HCT116 (cell line): ENCODE results near the gene SLC10A3.

ENCODE experiments used
- POLR2A ChIP-seq: IDR thresholded peaks from 2 replicates; pipeline ENCODE4 v1.7.0; 2011; ENCODE audit warnings: borderline replicate concordance; ENCODE audit not compliant: insufficient read depth, insufficient read length; ENCODE audit errors: extremely low read depth
- SRF ChIP-seq: IDR thresholded peaks from 2 replicates; pipeline ENCODE4 v1.6.1; 2012; ENCODE audit warnings: low read depth
- TCF7L2 ChIP-seq: IDR thresholded peaks from 2 replicates; pipeline ENCODE4 v1.7.0; 2011; ENCODE audit warnings: borderline replicate concordance, inconsistent platforms; ENCODE audit not compliant: insufficient read depth, insufficient read length; ENCODE audit errors: extremely low read depth
- ZNF274 ChIP-seq: fragments of 200-500 bp; sonication (Bioruptor generic); IDR thresholded peaks from 2 replicates; pipeline ENCODE4 v1.6.1; 2014; ENCODE audit warnings: mild to moderate bottlenecking, low read depth, low read length, inconsistent platforms
- TF ChIP-seq, protein P1 (sequence below): IDR thresholded peaks from 2 replicates; pipeline ENCODE4 v1.6.1; 2012; ENCODE audit warnings: low read depth
- TF ChIP-seq, protein P2 (sequence below), 3 experiments: fragments of 200-600 bp in 1 of 3; sonication (generic) in 1 of 3; IDR thresholded peaks in 2 of 3; conservative IDR thresholded peaks in 1 of 3; 2 replicates each; pipeline ENCODE4 v1.5.1; 2012 to 2017; ENCODE audit warnings: low read depth in 2 of 3, low read length in 2 of 3, antibody characterized with exemption in 1 of 3, borderline replicate concordance in 1 of 3, control low read depth in 1 of 3, mild to moderate bottlenecking in 1 of 3, mixed read lengths in 1 of 3, mixed run types in 1 of 3, moderate library complexity in 1 of 3; ENCODE audit not compliant: insufficient read depth in 1 of 3

GRCh38 chrX:154476821-154477220 is 13.6 kb downstream of the SLC10A3 start:
- TF ChIP-seq, protein P1, sequence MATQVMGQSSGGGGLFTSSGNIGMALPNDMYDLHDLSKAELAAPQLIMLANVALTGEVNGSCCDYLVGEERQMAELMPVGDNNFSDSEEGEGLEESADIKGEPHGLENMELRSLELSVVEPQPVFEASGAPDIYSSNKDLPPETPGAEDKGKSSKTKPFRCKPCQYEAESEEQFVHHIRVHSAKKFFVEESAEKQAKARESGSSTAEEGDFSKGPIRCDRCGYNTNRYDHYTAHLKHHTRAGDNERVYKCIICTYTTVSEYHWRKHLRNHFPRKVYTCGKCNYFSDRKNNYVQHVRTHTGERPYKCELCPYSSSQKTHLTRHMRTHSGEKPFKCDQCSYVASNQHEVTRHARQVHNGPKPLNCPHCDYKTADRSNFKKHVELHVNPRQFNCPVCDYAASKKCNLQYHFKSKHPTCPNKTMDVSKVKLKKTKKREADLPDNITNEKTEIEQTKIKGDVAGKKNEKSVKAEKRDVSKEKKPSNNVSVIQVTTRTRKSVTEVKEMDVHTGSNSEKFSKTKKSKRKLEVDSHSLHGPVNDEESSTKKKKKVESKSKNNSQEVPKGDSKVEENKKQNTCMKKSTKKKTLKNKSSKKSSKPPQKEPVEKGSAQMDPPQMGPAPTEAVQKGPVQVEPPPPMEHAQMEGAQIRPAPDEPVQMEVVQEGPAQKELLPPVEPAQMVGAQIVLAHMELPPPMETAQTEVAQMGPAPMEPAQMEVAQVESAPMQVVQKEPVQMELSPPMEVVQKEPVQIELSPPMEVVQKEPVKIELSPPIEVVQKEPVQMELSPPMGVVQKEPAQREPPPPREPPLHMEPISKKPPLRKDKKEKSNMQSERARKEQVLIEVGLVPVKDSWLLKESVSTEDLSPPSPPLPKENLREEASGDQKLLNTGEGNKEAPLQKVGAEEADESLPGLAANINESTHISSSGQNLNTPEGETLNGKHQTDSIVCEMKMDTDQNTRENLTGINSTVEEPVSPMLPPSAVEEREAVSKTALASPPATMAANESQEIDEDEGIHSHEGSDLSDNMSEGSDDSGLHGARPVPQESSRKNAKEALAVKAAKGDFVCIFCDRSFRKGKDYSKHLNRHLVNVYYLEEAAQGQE, result no peak
- TF ChIP-seq, protein P2, sequence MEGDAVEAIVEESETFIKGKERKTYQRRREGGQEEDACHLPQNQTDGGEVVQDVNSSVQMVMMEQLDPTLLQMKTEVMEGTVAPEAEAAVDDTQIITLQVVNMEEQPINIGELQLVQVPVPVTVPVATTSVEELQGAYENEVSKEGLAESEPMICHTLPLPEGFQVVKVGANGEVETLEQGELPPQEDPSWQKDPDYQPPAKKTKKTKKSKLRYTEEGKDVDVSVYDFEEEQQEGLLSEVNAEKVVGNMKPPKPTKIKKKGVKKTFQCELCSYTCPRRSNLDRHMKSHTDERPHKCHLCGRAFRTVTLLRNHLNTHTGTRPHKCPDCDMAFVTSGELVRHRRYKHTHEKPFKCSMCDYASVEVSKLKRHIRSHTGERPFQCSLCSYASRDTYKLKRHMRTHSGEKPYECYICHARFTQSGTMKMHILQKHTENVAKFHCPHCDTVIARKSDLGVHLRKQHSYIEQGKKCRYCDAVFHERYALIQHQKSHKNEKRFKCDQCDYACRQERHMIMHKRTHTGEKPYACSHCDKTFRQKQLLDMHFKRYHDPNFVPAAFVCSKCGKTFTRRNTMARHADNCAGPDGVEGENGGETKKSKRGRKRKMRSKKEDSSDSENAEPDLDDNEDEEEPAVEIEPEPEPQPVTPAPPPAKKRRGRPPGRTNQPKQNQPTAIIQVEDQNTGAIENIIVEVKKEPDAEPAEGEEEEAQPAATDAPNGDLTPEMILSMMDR (IDR thresholded peaks at IDR 0.05 in 2 of 3, conservative IDR thresholded peaks at IDR 0.05 in 1 of 3; ENCODE audit: borderline replicate concordance in 1 of 3, insufficient read depth in 1 of 3, low read depth in 2 of 3, low read length in 2 of 3), result no peak
- TF ChIP-seq ZNF274 (no peak), POLR2A (no peak), SRF (no peak), TCF7L2 (no peak)
